HepG2 (cell line): ENCODE data around the gene SPACA6. TPM values are rescaled to one million over a fixed set of nuclear protein-coding genes. Genes with fewer than 3 reads are reported as not detected.

ENCODE experiments used
- ATAC-seq: fragments of 200-7000 bp; cut with Tn5 transposase; 3 replicates; pipeline ENCODE4 v1.9.1; 2020; ENCODE audit warnings: mild to moderate bottlenecking, moderate library complexity
- BruUV-seq: library from RNA; stranded (reverse); fragments of 400-500 nt; replicated peaks from 2 replicates; lab custom pipeline; 2021; lab: Mats Ljungman, UMichigan
- CTCF ChIA-PET: fragments of 300-600 bp; formaldehyde crosslinking; extraction: SDS; loops from one replicate; lab custom pipeline; 2021; ENCODE audit warnings: low total read pairs, inconsistent platforms, low intra/inter-chr PET ratio; lab: Yijun Ruan, JAX
- POLR2A ChIA-PET: fragments of 350-600 bp; sonication (Branson Sonifier 250); formaldehyde crosslinking; loops from one replicate; lab custom pipeline; 2020; ENCODE audit warnings: antibody characterized with exemption, inconsistent platforms; lab: Yijun Ruan, JAX
- DNase-seq: peaks from one replicate; pipeline ENCODE4 v3.0.0-alpha.2; 2015; ENCODE audit warnings: low spot score
- FAIRE-seq: peaks from 3 replicates; lab custom pipeline; 2011; peaks lifted over from hg19 to GRCh38; lab: Jason Lieb, UNC
- H2AFZ ChIP-seq: one replicate; pipeline ENCODE4 v1.6.1; 2011; ENCODE audit warnings: low read length, inconsistent platforms
- H3K27ac ChIP-seq: fragments of 300-600 bp; 3 replicates; pipeline ENCODE4 v1.8.0; 2011; ENCODE audit warnings: mixed run types, mild to moderate bottlenecking, mixed read lengths, low read length, inconsistent platforms; ENCODE audit not compliant: insufficient read depth; ENCODE audit errors: extremely low read length
- H3K27me3 ChIP-seq, 2 experiments: fragments of 200-600 bp in 1 of 2; 2 replicates in 1 of 2; 3 replicates in 1 of 2; pipeline versions ENCODE4 v1.6.0 to v1.8.0; 2011; ENCODE audit warnings: low read length in 2 of 2, mild to moderate bottlenecking in 2 of 2, moderate library complexity in 2 of 2, inconsistent platforms in 1 of 2; ENCODE audit not compliant: insufficient read depth in 2 of 2, control insufficient read depth in 1 of 2
- H3K36me3 ChIP-seq, 2 experiments: fragments of 200-600 bp in 1 of 2; replicated peaks in 1 of 2; 2 replicates in 1 of 2; 3 replicates in 1 of 2; pipeline versions ENCODE4 v1.5.1 to v1.8.0; 2011; ENCODE audit warnings: low read length in 2 of 2, inconsistent platforms in 1 of 2; ENCODE audit not compliant: insufficient read depth in 2 of 2, control insufficient read depth in 1 of 2
- H3K4me1 ChIP-seq: 2 replicates; pipeline ENCODE4 v1.5.1; 2012; ENCODE audit warnings: low read length, inconsistent platforms; ENCODE audit not compliant: insufficient read depth
- H3K4me2 ChIP-seq: 2 replicates; pipeline ENCODE4 v1.6.0; 2011; ENCODE audit warnings: low read depth, low read length, inconsistent platforms
- H3K4me3 ChIP-seq, 3 experiments: fragments of 200-600 bp in 1 of 3; sonication (generic), shearing (Covaris generic) in 1 of 3; replicated peaks in 1 of 3; 2 replicates each; pipeline ENCODE4 v1.5.1; 2011 to 2016; ENCODE audit warnings: low read length in 3 of 3, inconsistent platforms in 2 of 3, low read depth in 2 of 3, mild to moderate bottlenecking in 2 of 3, control low read depth in 1 of 3, mixed read lengths in 1 of 3; ENCODE audit not compliant: insufficient read depth in 1 of 3
- H3K79me2 ChIP-seq: one replicate; pipeline ENCODE4 v1.6.1; 2011; ENCODE audit warnings: low read length, inconsistent platforms; ENCODE audit not compliant: insufficient read depth
- H3K9ac ChIP-seq: 2 replicates; pipeline ENCODE4 v1.6.0; 2011; ENCODE audit warnings: mild to moderate bottlenecking, low read depth, low read length, inconsistent platforms; ENCODE audit not compliant: insufficient read depth
- H3K9me3 ChIP-seq: 2 replicates; pipeline ENCODE4 v1.5.1; 2012; ENCODE audit warnings: mild to moderate bottlenecking, low read length
- H4K20me1 ChIP-seq: 2 replicates; pipeline ENCODE4 v1.6.0; 2011; ENCODE audit warnings: inconsistent platforms, mild to moderate bottlenecking, low read length, moderate library complexity; ENCODE audit not compliant: insufficient read depth
- DMTF1 ChIP-seq: sonication (generic); formaldehyde crosslinking; IDR thresholded peaks from 2 replicates; pipeline ENCODE4 v1.4.0; 2020; ENCODE audit warnings: mild to moderate bottlenecking, missing genetic modification reagents
- HBP1 ChIP-seq: IDR thresholded peaks from 2 replicates; pipeline ENCODE4 v1.6.1; 2016; ENCODE audit warnings: low read depth, control low read depth
- PAX8 ChIP-seq: sonication (generic); formaldehyde crosslinking; IDR thresholded peaks from 2 replicates; pipeline ENCODE4 v1.8.0; 2022; ENCODE audit warnings: mild to moderate bottlenecking, missing genetic modification reagents, borderline replicate concordance
- RARG ChIP-seq: sonication (generic); formaldehyde crosslinking; IDR thresholded peaks from 2 replicates; pipeline ENCODE4 v1.4.0; 2020; ENCODE audit warnings: low read depth, mild to moderate bottlenecking, missing genetic modification reagents
- REPIN1 ChIP-seq: sonication (generic); formaldehyde crosslinking; IDR thresholded peaks from 2 replicates; pipeline ENCODE4 v1.8.0; 2022; ENCODE audit warnings: missing genetic modification reagents, low read depth, mild to moderate bottlenecking, borderline replicate concordance
- SETDB1 ChIP-seq: sonication (generic); formaldehyde crosslinking; IDR thresholded peaks from 2 replicates; pipeline ENCODE4 v1.5.1; 2020; ENCODE audit warnings: missing genetic modification reagents, mild to moderate bottlenecking, borderline replicate concordance
- TGIF2 ChIP-seq: IDR thresholded peaks from 2 replicates; pipeline ENCODE4 v1.6.1; 2016; ENCODE audit warnings: control low read depth, missing compliant biosample characterization
- ZBTB43 ChIP-seq: sonication (generic); formaldehyde crosslinking; conservative IDR thresholded peaks from 2 replicates; pipeline ENCODE4 v1.4.0; 2020; ENCODE audit warnings: missing genetic modification reagents
- ZNF121 ChIP-seq: sonication (generic); formaldehyde crosslinking; IDR thresholded peaks from 2 replicates; pipeline ENCODE4 v1.5.0; 2020; ENCODE audit warnings: mild to moderate bottlenecking, missing genetic modification reagents
- ZNF460 ChIP-seq: sonication (generic); formaldehyde crosslinking; IDR thresholded peaks from 2 replicates; pipeline ENCODE4 v1.5.1; 2020; ENCODE audit warnings: missing genetic modification reagents, mild to moderate bottlenecking, borderline replicate concordance
- ZNF713 ChIP-seq: sonication (generic); formaldehyde crosslinking; IDR thresholded peaks from 2 replicates; pipeline ENCODE4 v1.4.0; 2020; ENCODE audit warnings: mild to moderate bottlenecking, missing genetic modification reagents
- WGBS: methylation state at CpG from one replicate; pipeline ENCODE4 v1.1.6; 2017; ENCODE audit warnings: low lambda C conversion rate; 5-methylcytosine and 5-hydroxymethylcytosine counted together
- in situ Hi-C: cut with HindIII; loops from 2 replicates; pipeline ENCODE4 v1.10.0; 2017; ENCODE audit warnings: low pct_unique_long_range_greater_than_20kb; ENCODE audit not compliant: extremely low pct_ligation_motif_present
- intact Hi-C: fragments of 100-400 bp; cut with micrococcal nuclease; formaldehyde crosslinking; loops from one replicate; pipeline ENCODE4 v1.10.0; 2022; ENCODE audit not compliant: unreplicated experiment
- polyA plus RNA-seq, 8 experiments: library from polyadenylated mRNA; depleted of rRNA in 3 of 8; stranded (reverse) in 7 of 8; unstranded in 1 of 8; fragments of >200 nt; fragmentation: Illumina TruSeq in 4 of 8; extraction: Trizol in 4 of 8; gene quantifications; 2 replicates each; pipeline versions ENCODE4 v1.2.1 to v1.2.3, GENCODE V29; 2011 to 2016; ENCODE audit warnings: low read depth in 4 of 8, missing spikeins in 1 of 8, mixed read lengths in 1 of 8; ENCODE audit not compliant: insufficient read depth in 1 of 8
- total RNA-seq, 5 experiments: library from RNA; depleted of rRNA; stranded (reverse); fragments of >200 nt; fragmentation: Illumina TruSeq; extraction: Trizol; gene quantifications; 2 replicates each; pipeline ENCODE4 v1.2.3, GENCODE V29; 2016; ENCODE audit warnings: low read depth in 1 of 5
- TF ChIP-seq, protein P1 (sequence below): sonication (generic); formaldehyde crosslinking; IDR thresholded peaks from 2 replicates; pipeline ENCODE4 v1.4.0; 2020; ENCODE audit warnings: mild to moderate bottlenecking, low read depth, missing genetic modification reagents
- TF ChIP-seq, protein P2 (sequence below): sonication (generic); formaldehyde crosslinking; IDR thresholded peaks from 2 replicates; pipeline ENCODE4 v1.8.1; 2023; ENCODE audit warnings: missing genetic modification reagents, inconsistent platforms, borderline replicate concordance
- TF ChIP-seq, protein P3 (sequence below): IDR thresholded peaks from 2 replicates; pipeline ENCODE4 v1.6.1; 2016; ENCODE audit warnings: low read depth
- TF ChIP-seq, protein P4 (sequence below): sonication (generic); formaldehyde crosslinking; IDR thresholded peaks from 2 replicates; pipeline ENCODE4 v1.5.1; 2020; ENCODE audit warnings: missing genetic modification reagents, mild to moderate bottlenecking, borderline replicate concordance

Gene SPACA6
- total and polyA plus RNA-seq, 2 of the 13 experiments (the other 11 are each of a cell fraction or from before 2014, with no cell fraction given): 1.4 to 2.2 TPM

DNA sequence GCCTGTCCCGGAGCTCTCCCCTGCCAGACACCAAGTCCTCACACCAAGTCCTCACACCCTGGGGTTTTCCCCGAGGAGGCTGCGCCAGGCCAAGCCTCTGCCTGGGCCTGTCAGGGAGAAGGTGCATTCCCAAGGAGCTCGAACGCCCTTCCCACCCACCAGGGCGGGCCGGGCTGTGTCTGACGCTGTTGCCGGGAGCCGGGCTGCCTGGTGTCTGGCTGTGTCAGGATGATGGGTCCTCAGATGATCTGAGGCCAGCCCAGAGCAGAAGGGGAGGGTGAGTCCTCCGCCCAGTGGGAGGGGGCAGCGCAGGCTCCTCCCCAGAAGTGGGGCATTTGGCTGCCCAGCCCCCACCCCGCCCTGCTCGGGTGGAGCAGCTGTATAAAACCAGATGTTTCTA, 32.9 kb downstream of the SPACA6 start:
- H3K79me2 ChIP-seq: no peaks in the 10 kb centered on the region
- H3K4me3 ChIP-seq: no peak overlapping the region
- peaks cover 0 to 34% of the 10 kb centered on the region in 2 experiments for H3K27me3 ChIP-seq
- H3K9ac ChIP-seq: no peak overlapping the region
- intact Hi-C loops: no loop called here
- H3K36me3 ChIP-seq: no peaks in the 10 kb centered on the region
- ChIA-PET CTCF (no interaction called here), POLR2A (no interaction called here)
- H3K4me2 ChIP-seq: no peak overlapping the region
- H3K9me3 ChIP-seq: no peaks in the 10 kb centered on the region
- DNase-seq (no peak), FAIRE-seq (no peak), ATAC-seq (no peak)
- no peaks in the 10 kb centered on the region for H3K4me1 ChIP-seq
- no peak overlapping the region for H3K27ac ChIP-seq
- BruUV-seq: no TSS peak
- in situ Hi-C loops: no loop called here
- 22% methylated on average over 11 of the region's 14 CpGs for WGBS
- no peaks in the 10 kb centered on the region for H4K20me1 ChIP-seq
- no peak overlapping the region for H2AFZ ChIP-seq
- no peak for TF ChIP-seq REPIN1
- TF ChIP-seq SETDB1 (CRISPR knock-in tag): no peak
- no peak for TF ChIP-seq RARG (CRISPR knock-in tag)
- no peak for TF ChIP-seq ZNF121
- TF ChIP-seq, protein P1, sequence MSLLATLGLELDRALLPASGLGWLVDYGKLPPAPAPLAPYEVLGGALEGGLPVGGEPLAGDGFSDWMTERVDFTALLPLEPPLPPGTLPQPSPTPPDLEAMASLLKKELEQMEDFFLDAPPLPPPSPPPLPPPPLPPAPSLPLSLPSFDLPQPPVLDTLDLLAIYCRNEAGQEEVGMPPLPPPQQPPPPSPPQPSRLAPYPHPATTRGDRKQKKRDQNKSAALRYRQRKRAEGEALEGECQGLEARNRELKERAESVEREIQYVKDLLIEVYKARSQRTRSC (CRISPR knock-in tag): no peak
- TF ChIP-seq, protein P2, sequence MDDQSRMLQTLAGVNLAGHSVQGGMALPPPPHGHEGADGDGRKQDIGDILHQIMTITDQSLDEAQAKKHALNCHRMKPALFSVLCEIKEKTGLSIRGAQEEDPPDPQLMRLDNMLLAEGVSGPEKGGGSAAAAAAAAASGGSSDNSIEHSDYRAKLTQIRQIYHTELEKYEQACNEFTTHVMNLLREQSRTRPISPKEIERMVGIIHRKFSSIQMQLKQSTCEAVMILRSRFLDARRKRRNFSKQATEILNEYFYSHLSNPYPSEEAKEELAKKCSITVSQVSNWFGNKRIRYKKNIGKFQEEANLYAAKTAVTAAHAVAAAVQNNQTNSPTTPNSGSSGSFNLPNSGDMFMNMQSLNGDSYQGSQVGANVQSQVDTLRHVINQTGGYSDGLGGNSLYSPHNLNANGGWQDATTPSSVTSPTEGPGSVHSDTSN (CRISPR knock-in tag): no peak
- no peak for TF ChIP-seq ZBTB43 (CRISPR knock-in tag)
- TF ChIP-seq HBP1 (CRISPR knock-in tag): no peak
- no peak for TF ChIP-seq DMTF1 (CRISPR knock-in tag)
- no peak for TF ChIP-seq ZNF713 (CRISPR knock-in tag)
- TF ChIP-seq TGIF2 (CRISPR knock-in tag): no peak
- TF ChIP-seq, protein P3, sequence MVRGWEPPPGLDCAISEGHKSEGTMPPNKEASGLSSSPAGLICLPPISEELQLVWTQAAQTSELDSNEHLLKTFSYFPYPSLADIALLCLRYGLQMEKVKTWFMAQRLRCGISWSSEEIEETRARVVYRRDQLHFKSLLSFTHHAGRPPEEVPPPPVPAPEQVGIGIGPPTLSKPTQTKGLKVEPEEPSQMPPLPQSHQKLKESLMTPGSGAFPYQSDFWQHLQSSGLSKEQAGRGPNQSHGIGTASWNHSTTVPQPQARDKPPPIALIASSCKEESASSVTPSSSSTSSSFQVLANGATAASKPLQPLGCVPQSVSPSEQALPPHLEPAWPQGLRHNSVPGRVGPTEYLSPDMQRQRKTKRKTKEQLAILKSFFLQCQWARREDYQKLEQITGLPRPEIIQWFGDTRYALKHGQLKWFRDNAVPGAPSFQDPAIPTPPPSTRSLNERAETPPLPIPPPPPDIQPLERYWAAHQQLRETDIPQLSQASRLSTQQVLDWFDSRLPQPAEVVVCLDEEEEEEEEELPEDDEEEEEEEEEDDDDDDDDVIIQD (CRISPR knock-in tag): no peak
- TF ChIP-seq, protein P4, sequence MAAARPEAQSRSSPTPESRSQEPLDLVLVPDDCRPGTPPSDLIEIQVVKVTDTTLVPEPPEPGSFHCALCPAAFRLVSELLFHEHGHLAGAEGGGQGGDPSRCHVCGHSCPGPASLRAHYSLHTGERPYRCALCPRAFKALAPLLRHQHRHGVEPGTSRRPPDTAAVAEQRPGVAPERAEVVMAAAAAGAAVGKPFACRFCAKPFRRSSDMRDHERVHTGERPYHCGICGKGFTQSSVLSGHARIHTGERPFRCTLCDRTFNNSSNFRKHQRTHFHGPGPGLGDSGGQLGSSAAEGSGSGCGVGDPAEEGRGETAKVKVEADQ (CRISPR knock-in tag): no peak
- no peak for TF ChIP-seq ZNF460 (CRISPR knock-in tag)
- no peak for TF ChIP-seq PAX8 (CRISPR knock-in tag)
